ENCODE measurements around the gene ITPR2. TPM values are rescaled to one million over a fixed set of nuclear protein-coding genes. Genes with fewer than 3 reads are reported as not detected.

The ITPR2 gene
- total RNA-seq, 3 donors from 2014 or later (not counting 1 experiment from before 2014, with no cell fraction given): 59.1 to 70.7 (median 68.2) TPM

- Mint-ChIP-seq H3K9me3 (no peaks in the 10 kb centered on the region), H3K4me1 (no peaks in the 10 kb centered on the region), H3K27me3 (ENCODE audit: low read depth in 2 of 2) (no peaks in the 10 kb centered on the region), H3K27ac (no peak overlapping the region), H3K4me3 (no peak overlapping the region), H3K36me3 (no peaks in the 10 kb centered on the region)
- H3K36me3 ChIP-seq (ENCODE audit: control insufficient read depth, insufficient read depth, low read length): peaks cover 33% of the 10 kb centered on the region
- TF ChIP-seq CTCF (IDR thresholded peaks at IDR 0.05): no peak
- H3K9me3 ChIP-seq (ENCODE audit: control insufficient read depth, insufficient read depth, low read length): no peaks in the 10 kb centered on the region
- 78% methylated on average over 3 of the region's 3 CpGs for WGBS (ENCODE audit: insufficient coverage)
- no peak overlapping the region for H3K27ac ChIP-seq (ENCODE audit: low read length)
- ATAC-seq (no peak), DNase-seq (no peak)
- no peak overlapping the region for H3K4me3 ChIP-seq (ENCODE audit: low read length)
- intact Hi-C loops (cut with micrococcal nuclease): no loop called here
- H3K4me1 ChIP-seq (ENCODE audit: control insufficient read depth, insufficient read depth, low read length): no peaks in the 10 kb centered on the region
- H3K27me3 ChIP-seq (ENCODE audit: control insufficient read depth, insufficient read depth, low read length): no peaks in the 10 kb centered on the region
These were observed 436.6 kb downstream of the ITPR2 start for GRCh38 chr12:26396402-26396801.

GRCh38 chr12:26389343-26389742 lies 443.7 kb downstream of the ITPR2 start:
- H3K4me3 ChIP-seq (ENCODE audit: low read length): no peak overlapping the region
- Mint-ChIP-seq H3K36me3 (peaks cover 31% of the 10 kb centered on the region), H3K27me3 (ENCODE audit: low read depth in 2 of 2) (no peaks in the 10 kb centered on the region), H3K4me3 (no peak overlapping the region), H3K4me1 (no peaks in the 10 kb centered on the region), H3K27ac (no peak overlapping the region), H3K9me3 (no peaks in the 10 kb centered on the region)
- H3K4me1 ChIP-seq (ENCODE audit: control insufficient read depth, insufficient read depth, low read length): no peaks in the 10 kb centered on the region
- WGBS (ENCODE audit: insufficient coverage): 83% methylated on average over 1 of the region's 1 CpG
- intact Hi-C loops (cut with micrococcal nuclease): no loop called here
- H3K27me3 ChIP-seq (ENCODE audit: control insufficient read depth, insufficient read depth, low read length): no peaks in the 10 kb centered on the region
- no peak for TF ChIP-seq CTCF (IDR thresholded peaks at IDR 0.05)
- no peak overlapping the region for H3K27ac ChIP-seq (ENCODE audit: low read length)
- ATAC-seq (no peak), DNase-seq (no peak)
- no peaks in the 10 kb centered on the region for H3K9me3 ChIP-seq (ENCODE audit: control insufficient read depth, insufficient read depth, low read length)
- peaks cover 12% of the 10 kb centered on the region for H3K36me3 ChIP-seq (ENCODE audit: control insufficient read depth, insufficient read depth, low read length)

- Histone ChIP-seq H3K27ac (ENCODE audit: low read length) (no peak overlapping the region), H3K9me3 (ENCODE audit: control insufficient read depth, insufficient read depth, low read length) (no peaks in the 10 kb centered on the region), H3K27me3 (ENCODE audit: control insufficient read depth, insufficient read depth, low read length) (no peaks in the 10 kb centered on the region), H3K4me3 (ENCODE audit: low read length) (no peak overlapping the region), H3K4me1 (ENCODE audit: control insufficient read depth, insufficient read depth, low read length) (no peaks in the 10 kb centered on the region), H3K36me3 (ENCODE audit: control insufficient read depth, insufficient read depth, low read length) (peaks cover 4% of the 10 kb centered on the region)
- Mint-ChIP-seq H3K4me1 (no peaks in the 10 kb centered on the region), H3K4me3 (no peak overlapping the region), H3K9me3 (no peaks in the 10 kb centered on the region), H3K27me3 (ENCODE audit: low read depth in 2 of 2) (no peaks in the 10 kb centered on the region), H3K27ac (no peak overlapping the region), H3K36me3 (peaks cover 38% of the 10 kb centered on the region)
- TF ChIP-seq CTCF (IDR thresholded peaks at IDR 0.05): no peak
- DNase-seq (no peak), ATAC-seq (no peak)
- intact Hi-C loops (cut with micrococcal nuclease): no loop called here
- 87% methylated on average over 1 of the region's 1 CpG for WGBS (ENCODE audit: insufficient coverage)
These were observed 448.5 kb downstream of the ITPR2 start for GRCh38 chr12:26384536-26384935.

GRCh38 chr12:26383041-26383440 lies 450.0 kb downstream of the ITPR2 start:
- ATAC-seq: no peak
- Mint-ChIP-seq H3K36me3 (peaks cover 31% of the 10 kb centered on the region), H3K4me1 (no peaks in the 10 kb centered on the region), H3K4me3 (no peak overlapping the region), H3K9me3 (no peaks in the 10 kb centered on the region), H3K27ac (no peak overlapping the region), H3K27me3 (ENCODE audit: low read depth in 2 of 2) (no peaks in the 10 kb centered on the region)
- Histone ChIP-seq H3K4me3 (ENCODE audit: low read length) (no peak overlapping the region), H3K9me3 (ENCODE audit: control insufficient read depth, insufficient read depth, low read length) (no peaks in the 10 kb centered on the region), H3K27ac (ENCODE audit: low read length) (no peak overlapping the region), H3K36me3 (ENCODE audit: control insufficient read depth, insufficient read depth, low read length) (peaks cover 4% of the 10 kb centered on the region), H3K4me1 (ENCODE audit: control insufficient read depth, insufficient read depth, low read length) (no peaks in the 10 kb centered on the region), H3K27me3 (ENCODE audit: control insufficient read depth, insufficient read depth, low read length) (no peaks in the 10 kb centered on the region)
- no peak for TF ChIP-seq CTCF (IDR thresholded peaks at IDR 0.05)
- intact Hi-C loops (cut with micrococcal nuclease): no loop called here
- DNase-seq: no peak
- 96% methylated on average over 1 of the region's 1 CpG for WGBS (ENCODE audit: insufficient coverage)
